Loucy (cell line): ENCODE measurements around the gene ZBTB12.

Experiments used
- CTCF ChIP-seq: fragments of 200-600 bp; sonication (generic); conservative IDR thresholded peaks from 2 replicates; pipeline ENCODE4 v1.5.1; 2014; ENCODE audit warnings: mild to moderate bottlenecking, antibody characterized with exemption, low read length
- EZH2phosphoT487 ChIP-seq: fragments of 200-600 bp; IDR thresholded peaks from 2 replicates; pipeline ENCODE4 v1.6.1; 2018; ENCODE audit warnings: antibody characterized with exemption, mild to moderate bottlenecking, moderate library complexity, borderline replicate concordance

- TF ChIP-seq CTCF, result no peak
- TF ChIP-seq EZH2phosphoT487, result no peak
Observed at GRCh38 chr6:31887173-31888007, 14.5 kb downstream of the ZBTB12 start.
